KBM-7 (cell line): ENCODE results near the gene CWC27.

Source experiments
- DNase-seq: peaks from one replicate; pipeline ENCODE4 v3.0.0-alpha.2; 2015
- in situ Hi-C: fragments of 300-500 bp; cut with MboI; formaldehyde crosslinking; loops from 2 replicates; pipeline ENCODE4 v1.14.3; 2020; ENCODE audit warnings: low sequenced_read_pairs, low pct_unique_long_range_greater_than_20kb, mixed read lengths

CWC27 gene

DNA sequence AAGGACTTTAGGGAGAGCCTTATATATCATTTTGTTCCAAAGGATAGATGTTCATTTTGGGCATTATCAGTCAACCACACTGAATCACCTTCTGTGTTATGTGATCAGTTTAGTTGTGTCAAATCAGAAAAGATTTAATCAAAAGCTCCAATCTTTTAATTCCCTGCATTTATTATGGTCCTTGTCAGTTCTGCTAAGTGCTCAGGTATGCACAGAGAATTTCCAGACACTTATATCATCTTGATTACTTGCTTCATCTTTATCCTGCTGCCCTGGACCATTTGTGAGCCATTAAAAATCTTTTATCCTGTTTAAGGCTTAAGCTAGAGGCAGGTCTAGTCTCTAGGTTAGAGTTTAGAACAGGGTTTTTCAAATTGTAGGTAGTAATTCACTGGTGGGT lies 179.1 kb downstream of the CWC27 start:
- in situ Hi-C loops = no loop called here

DNA sequence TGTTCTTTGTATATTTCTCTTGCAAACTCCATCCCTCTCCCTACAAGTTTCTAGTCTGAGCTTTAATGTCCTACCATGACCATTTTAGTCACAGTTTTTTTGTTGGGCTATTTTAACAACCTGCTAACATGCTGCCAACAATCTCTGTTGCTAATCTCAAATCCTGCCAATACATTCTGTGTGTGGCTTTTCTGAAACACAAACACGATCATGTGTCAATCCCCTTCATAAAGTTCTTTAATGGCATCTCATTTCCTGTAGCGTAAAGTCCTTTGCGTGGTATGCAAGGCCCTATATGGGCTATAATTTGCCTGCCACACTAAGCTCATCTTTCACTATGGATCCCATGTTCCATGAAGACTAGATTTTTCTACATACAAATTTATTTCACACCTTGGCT lies 180.6 kb downstream of the CWC27 start:
- DNase-seq = no peak
- in situ Hi-C loops = no loop called here

More for the DNA sequence above, 179.1 kb downstream of the CWC27 start:
- no peak for DNase-seq

DNA sequence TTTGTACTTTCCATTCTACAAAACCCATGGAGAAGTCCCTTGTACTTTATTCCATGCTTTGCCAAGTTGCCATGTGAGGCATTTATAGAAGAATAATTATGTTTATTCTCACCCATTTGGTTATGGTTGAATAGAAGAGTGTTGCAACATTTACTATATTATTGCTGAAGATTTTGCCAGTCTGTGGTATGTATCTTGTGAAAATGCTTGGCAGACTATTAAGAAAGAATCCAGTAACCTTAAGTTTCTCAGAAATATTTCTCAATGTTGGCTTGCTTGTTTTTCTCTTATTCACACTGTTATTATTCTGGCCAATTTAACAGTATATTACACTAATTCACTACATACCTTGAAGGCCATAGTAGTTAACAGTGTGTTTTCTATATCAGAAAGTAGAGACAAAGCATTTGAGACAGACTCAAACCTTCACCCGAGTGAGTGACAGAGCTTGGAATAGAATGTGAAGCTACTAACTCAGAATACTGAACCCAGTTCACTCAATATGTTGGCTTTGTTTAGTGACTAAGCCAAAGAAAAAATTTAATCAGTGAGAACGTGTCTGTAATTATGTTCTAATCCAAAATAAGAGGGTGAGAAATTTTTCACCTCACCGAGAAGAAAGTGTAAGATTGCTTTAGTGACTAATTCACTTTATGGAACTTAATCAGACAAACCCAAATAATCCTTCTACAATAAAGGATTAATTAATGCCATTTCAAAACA lies 184.4 kb downstream of the CWC27 start:
- in situ Hi-C loops = no loop called here
- no peak for DNase-seq

DNA sequence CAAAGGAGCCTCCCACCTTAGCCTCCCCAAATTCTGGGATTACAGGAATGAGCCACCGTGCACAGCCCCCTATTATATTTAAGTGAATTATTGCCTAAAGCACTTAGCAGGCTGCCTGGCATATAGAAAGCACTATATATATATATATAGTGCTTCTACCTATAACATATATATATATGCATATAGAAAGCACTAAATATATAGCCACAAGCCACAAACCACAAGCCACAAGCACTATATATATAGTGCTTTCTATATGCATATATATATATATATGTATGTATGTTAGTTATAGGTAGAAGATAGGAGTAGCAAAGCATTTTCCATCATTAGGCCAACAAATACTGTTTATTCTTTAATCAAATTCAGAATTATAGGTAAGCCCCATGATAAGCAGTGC lies 185.8 kb downstream of the CWC27 start:
- no peak for DNase-seq
- in situ Hi-C loops = no loop called here

DNA sequence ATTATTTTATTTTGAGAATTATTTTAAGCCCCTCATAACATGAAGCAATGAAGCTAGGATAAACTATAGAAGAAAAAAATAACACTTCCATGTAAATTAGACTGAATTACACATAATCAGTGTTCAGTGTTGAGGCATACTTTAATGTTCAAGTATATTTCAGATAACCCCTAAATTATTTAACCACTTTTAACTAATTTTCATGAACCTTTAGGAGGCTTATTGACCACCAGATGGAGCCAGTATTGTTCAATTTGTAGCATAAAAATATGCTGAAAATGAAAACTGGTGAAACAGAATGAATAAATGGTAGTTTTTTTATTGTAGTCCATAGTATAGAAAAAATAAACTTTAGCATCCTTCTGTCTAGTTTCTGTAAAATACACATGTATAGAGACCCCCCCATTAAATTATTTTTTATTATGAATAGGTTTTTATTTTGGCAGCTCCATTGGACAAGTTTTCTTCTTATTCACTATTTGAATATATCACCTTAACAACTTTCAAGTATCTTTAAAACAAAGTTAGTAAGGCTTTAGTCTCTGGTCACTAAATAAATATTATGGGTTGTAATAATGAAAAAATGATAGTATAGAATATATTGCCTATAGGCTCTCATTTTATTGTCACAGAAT lies 190.1 kb downstream of the CWC27 start:
- in situ Hi-C loops = no loop called here
- DNase-seq = peak; percentile 14

DNA sequence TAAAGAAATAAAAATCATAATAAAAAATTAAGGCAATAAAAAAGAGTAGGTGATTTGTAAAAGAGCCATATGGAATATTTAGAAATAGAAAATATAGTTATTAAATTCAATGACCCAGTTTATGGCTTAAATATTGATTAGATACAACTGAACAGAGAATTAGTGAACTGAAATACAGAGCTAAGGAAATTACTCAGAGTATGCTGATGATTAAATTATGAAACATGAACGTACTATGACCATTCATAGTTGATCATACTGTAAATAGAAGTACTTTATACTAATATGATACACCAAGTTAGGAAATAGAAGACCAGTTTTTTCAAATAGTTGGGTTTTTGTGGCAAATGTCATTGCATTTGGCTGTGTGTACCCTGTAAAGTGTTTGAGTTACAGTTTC lies 194.5 kb downstream of the CWC27 start:
- no peak for DNase-seq
- in situ Hi-C loops = no loop called here

DNA sequence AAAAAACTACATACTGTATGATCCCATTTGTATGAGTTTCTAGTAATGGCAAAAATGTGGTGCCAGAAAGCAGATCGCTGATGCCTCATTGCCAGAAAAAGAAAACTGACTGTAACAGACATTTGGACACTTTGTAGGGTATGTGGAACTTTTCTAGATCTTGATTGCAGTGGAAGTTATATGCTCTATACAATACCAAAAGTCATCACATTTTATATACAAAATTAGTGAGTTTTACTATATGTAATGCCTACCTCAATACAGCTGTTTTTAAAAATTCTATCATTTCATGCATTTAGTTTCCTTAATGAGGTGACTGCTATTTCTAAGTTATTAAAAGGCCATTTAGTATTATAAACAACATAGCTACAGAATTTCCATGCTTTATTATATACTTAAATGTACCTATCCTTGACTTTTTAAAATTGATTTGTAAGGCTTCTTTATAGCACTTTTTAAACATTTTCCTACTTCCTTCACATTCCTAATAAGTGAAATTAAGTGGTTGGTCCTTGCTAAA lies 199.9 kb downstream of the CWC27 start:
- in situ Hi-C loops = no loop called here
- no peak for DNase-seq

DNA sequence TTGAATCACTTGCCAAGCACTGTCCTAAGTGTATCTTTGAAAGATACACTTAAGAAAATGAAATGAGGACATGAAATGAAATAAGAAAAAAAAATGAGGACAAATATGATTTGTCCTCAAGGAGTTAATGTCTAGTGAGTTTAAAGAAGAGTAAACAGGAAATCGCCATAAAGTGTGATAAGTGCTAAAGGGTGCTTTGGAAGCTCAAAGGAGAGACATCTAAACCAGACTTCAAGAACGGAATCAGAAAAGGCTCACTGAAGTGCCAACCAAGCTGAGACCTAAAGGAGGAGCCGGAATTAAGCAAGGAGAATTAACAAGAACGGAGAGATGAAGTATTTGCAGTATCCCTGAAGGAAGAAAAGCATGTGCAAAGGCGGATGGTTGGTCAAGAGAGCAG lies 200.8 kb downstream of the CWC27 start:
- in situ Hi-C loops = no loop called here

DNA sequence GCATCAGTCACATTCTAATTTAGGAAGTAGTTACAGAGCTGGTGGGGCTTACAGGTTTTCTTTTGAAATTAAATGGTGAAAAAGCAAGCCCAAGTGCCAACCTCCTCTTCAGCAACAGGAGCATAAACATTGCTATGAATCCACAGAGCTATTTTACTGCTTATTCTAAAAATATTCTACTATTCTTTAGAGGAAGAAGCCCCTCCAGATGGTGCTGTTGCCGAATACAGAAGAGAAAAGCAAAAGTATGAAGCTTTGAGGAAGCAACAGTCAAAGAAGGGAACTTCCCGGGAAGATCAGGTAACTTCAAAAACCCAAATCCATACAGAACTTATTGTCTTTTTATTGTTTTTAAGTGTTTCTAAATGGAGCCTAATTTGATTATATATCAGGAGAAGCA lies 202.8 kb downstream of the CWC27 start:
- in situ Hi-C loops = no loop called here
- DNase-seq = peak; percentile 27

More for the DNA sequence above, 200.8 kb downstream of the CWC27 start:
- no peak for DNase-seq

DNA sequence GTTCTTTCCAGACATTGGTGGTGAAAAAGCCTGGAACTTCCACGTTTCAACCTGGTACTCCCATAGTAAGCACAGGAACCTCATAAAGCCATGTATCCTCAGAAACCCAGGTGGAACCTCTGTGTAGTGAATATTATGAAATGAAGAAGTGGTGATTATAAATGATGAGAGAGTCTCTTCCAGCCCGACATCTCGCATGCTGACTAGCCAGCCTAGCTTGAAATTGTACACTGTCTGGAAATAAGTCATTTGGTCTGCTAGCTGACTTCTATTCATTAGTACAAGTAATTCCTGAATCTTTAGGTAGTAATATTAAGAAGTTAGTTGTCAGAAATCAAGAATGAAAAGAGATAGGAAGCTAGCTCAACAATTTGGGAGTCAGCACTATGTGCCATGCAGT lies 203.3 kb downstream of the CWC27 start:
- in situ Hi-C loops = no loop called here
- no peak for DNase-seq

DNA sequence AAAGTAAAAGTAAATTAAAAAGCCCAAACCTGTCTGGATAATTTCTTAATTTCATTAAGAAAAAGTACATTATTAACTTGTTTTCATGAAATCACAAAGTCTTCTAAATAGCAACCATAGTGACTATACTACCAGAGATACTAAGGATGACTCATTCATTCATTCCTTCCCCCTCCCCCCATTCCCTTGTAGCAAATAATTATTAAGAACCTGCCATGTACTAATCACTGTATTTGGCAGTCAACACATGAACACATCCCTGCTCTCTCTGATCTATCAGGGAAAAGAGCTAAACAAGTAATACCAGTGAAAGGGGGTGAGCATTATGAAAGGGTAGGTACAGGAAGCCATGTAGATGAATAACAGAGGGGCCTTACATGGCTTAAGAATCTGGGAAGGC lies 203.9 kb downstream of the CWC27 start:
- DNase-seq = no peak
- in situ Hi-C loops = no loop called here

DNA sequence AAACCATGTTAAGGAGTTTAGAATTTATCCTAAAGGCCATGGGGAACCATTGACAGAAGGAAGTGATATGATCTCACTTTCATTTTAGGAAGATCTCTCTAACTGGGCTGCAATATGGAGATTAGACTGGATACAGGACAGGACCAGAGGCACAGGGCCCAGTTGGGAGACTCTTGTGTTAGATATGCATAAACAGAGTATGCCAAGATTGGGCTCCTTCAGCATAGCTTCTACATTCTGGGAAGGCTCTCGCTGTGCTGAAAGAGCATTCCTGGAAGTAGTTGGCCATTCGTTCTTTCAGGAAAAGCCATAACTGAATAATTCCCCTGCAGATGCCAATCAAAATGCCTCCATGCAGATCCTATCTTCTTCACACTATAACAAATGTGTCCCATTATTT lies 204.5 kb downstream of the CWC27 start:
- DNase-seq = no peak
- in situ Hi-C loops = no loop called here

DNA sequence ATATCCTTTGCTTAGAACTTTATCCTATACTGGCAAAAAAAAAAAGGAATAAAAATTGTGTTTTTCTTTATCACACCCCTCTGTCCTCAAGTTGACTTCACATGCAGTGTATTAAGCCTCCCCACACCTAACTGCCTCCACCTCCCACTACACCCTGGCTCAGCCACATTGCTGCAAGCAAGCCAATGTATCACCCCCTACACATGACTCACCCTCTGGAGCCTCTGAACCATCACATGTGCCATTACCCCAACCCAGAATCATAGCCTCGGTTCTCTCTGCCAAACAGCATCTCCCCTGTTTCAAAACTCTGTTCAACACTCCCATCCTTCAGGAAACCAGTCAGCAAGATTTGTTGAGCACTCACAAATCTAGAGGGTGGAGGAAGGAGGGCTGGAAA lies 209.0 kb downstream of the CWC27 start:
- in situ Hi-C loops = no loop called here
- no peak for DNase-seq

DNA sequence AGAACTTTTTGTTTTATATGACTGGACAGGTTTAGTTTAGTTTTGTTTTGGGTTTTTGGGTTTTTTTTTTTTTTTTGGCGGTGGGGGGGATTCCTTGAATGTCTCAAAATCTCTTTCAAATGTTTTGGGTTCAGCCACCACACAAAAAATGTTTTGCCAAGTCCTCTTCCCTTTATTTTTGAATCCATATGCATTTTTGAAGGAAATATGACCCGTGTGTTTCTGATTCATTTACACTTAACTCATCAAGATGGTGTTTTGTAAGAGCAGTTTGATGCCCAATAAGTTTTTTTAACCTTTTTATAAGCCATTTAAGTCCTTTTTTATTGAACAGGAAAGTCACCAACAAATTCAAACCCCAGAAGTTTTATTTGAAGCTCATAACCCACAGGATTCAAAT lies 209.8 kb downstream of the CWC27 start:
- DNase-seq = no peak

DNA sequence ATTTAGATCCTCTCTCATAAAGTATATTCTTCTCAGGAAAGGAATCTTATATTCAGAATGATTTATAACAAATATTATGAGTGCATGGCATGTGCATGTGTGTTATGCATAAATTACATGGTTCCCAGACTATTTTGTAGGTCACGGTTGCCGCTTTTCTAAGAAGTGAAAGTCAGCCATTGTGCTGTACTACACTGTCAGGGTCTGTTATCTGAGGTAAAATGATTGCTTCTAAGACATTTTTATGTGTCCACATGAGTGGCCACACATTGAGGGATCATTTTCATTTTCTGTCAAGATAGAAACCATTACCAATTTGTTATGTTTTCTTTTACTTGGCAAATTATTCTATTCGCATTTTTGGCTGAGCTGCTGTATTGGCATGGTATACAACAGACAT lies 210.8 kb downstream of the CWC27 start:
- in situ Hi-C loops = no loop called here
- DNase-seq = no peak

More for the DNA sequence above, 209.8 kb downstream of the CWC27 start:
- in situ Hi-C loops = no loop called here

DNA sequence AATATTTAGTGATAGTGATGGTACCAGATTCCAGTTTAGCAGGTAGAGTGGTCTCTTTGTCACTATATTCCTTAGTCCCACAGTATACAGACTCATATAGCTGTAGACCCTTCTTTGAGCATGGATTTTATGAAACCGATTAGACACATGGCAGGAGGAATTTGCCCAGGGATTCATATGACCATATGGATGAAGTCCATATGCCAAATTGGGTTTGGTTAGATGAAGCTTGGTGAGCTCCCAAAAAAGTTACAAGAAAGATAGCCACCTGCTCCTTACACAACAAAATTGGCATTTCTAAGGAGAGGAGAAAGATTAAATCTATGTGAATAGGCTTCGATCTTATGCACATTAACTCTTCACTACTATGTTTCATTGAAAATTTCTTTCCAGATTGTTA lies 211.4 kb downstream of the CWC27 start:
- no peak for DNase-seq
- in situ Hi-C loops = no loop called here

DNA sequence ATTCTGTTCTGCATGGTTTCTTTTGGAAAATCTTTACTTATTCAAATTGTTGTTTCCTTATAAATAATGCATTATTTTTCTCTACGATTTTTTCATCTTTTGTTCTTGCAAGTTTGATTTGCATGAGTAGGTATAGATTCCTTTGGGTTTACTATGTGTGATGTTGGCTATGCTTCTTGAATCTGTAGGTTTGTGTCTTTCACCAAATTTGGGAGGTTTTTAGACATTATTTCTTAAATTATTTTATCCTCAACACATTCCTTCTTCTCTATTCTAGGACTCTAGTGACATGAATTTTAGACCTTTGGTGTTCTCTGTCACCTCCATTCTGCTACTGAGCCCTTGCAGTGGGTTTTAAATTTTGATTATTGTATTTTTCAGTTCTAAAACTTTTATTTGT lies 219.0 kb downstream of the CWC27 start:
- no peak for DNase-seq
- in situ Hi-C loops = no loop called here

DNA sequence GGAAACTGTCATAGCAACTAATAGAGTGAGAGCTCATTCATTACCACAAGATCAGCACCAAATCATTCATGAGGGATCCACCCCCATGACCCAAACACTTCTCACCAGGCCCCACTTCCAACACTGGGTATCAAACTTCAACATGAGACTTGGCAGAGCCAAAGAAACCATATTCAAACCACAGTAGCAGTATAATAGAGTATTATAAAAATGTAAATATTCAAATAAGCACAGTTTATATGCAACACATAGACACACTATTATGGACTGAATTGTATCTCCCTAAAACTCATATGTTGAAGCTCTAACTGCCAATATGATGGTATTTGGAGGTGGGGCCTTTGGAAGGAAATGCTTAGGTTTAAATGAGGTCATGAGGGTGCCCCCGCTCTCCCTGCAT lies 240.5 kb downstream of the CWC27 start:
- DNase-seq = no peak
- in situ Hi-C loops = no loop called here

DNA sequence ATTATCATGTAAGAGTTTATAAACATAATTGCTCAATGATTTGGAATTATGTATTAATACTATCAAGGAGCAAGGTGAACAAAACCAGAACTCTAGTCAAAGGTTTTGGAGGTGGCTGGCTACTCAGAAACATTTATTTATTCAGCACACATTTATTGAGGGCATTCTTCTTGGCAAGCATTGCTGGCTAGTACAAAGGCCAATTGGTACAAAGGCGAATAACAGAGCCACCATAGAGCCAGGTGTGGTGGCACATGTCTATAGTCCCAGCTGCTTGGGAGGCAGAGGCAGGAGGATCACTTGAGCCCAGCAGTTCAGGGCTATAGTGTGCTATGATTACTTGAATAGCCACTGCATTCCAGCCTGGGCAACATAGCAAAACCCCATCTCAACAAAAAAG lies 242.1 kb downstream of the CWC27 start:
- no peak for DNase-seq
- in situ Hi-C loops = no loop called here

DNA sequence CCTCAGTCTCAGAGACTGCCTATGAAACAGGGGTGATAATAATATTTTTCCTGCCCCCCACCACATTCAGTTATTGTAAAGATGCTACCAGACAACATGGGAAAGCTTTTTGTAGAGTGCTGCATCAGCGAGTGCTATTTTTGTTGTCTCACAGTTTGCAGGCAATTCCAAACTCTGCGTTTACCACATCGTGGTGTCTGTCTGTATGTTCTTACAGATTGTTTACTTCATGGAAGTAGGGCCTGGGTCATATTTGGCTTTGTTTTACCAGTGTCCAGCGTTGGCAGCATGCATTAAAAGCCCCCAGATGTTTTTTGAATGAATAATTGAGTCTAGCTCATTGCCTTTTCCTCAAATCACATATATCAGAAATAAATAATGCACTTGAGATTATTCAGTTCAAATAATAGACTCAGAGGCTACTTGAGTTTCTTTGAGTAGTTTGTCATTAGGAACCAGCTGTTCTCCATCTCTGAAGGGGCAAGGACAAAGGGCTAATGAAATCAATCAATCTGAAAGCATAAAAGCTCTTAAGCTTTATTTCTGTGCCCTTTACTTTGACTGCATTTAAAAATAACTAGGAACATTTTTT lies 243.7 kb downstream of the CWC27 start:
- in situ Hi-C loops = no loop called here
- DNase-seq = no peak

DNA sequence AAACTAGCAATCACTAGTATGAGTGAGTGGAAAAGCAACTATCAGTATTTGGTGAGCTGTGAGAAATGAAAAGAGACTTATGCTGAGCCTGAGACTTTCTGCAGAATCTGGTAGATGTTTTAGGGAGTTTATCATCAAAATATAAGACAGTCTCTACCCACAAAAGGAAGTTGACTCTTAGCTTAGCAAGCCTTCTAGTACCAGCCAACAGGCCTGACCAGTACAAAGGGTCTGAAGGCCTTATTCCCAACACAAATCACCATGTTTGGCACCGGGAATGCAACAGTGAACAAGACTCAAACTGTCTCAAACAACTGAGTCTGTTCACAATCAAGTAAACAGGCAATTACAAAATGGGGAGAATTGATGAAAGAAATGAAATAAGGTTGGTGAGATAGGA lies 244.4 kb downstream of the CWC27 start:
- DNase-seq = no peak
- in situ Hi-C loops = no loop called here
